K562 (cell line): ENCODE data around the gene SPNS1.

Experiments used
- FOS ChIP-seq: IDR thresholded peaks from 3 replicates; pipeline ENCODE4 v1.6.1; 2011; ENCODE audit not compliant: insufficient read length; ENCODE audit errors: extremely low read depth
- ZNF121 ChIP-seq: sonication (generic); formaldehyde crosslinking; conservative IDR thresholded peaks from 2 replicates; pipeline ENCODE4 v1.8.0; 2022; ENCODE audit warnings: missing genetic modification reagents
- ZNF253 ChIP-seq: fragments of 250-450 bp; sonication (Bioruptor Pico); conservative IDR thresholded peaks from 2 replicates; pipeline ENCODE4 v1.6.1; 2021; ENCODE audit warnings: mild to moderate bottlenecking
- ZNF707 ChIP-seq: fragments of 250-450 bp; sonication (Bioruptor Pico); conservative IDR thresholded peaks from 2 replicates; pipeline ENCODE4 v1.8.0; 2022; ENCODE audit warnings: inconsistent platforms, mild to moderate bottlenecking, moderate library complexity
- TF ChIP-seq, protein P1 (sequence below), 2 experiments: fragments of 450-650 bp; formaldehyde crosslinking in 1 of 2; IDR thresholded peaks; 2 replicates each; pipeline versions ENCODE4 v1.4.0 to v1.6.1; 2014 to 2020; ENCODE audit warnings: mild to moderate bottlenecking in 2 of 2, borderline replicate concordance in 1 of 2, low read depth in 1 of 2
- TF ChIP-seq, protein P2 (sequence below): sonication (generic); formaldehyde crosslinking; IDR thresholded peaks from 2 replicates; pipeline ENCODE4 v1.8.0; 2022; ENCODE audit warnings: missing genetic modification reagents, mild to moderate bottlenecking, borderline replicate concordance
- TF ChIP-seq, protein P3 (sequence below): fragments of 450-650 bp; formaldehyde crosslinking; IDR thresholded peaks from 2 replicates; pipeline ENCODE4 v1.4.0; 2020; ENCODE audit warnings: mild to moderate bottlenecking, mixed read lengths
- TF ChIP-seq, protein P4 (sequence below), 2 experiments: fragments of 200-800 bp in 1 of 2; sonication (Bioruptor generic) in 1 of 2; sonication (generic) in 1 of 2; formaldehyde crosslinking in 1 of 2; IDR thresholded peaks in 1 of 2; conservative IDR thresholded peaks in 1 of 2; 2 replicates each; pipeline versions ENCODE4 v1.5.0 to v1.6.1; 2016 to 2020; ENCODE audit warnings: missing compliant biosample characterization in 1 of 2, missing genetic modification characterization in 1 of 2, missing genetic modification reagents in 1 of 2

DNA sequence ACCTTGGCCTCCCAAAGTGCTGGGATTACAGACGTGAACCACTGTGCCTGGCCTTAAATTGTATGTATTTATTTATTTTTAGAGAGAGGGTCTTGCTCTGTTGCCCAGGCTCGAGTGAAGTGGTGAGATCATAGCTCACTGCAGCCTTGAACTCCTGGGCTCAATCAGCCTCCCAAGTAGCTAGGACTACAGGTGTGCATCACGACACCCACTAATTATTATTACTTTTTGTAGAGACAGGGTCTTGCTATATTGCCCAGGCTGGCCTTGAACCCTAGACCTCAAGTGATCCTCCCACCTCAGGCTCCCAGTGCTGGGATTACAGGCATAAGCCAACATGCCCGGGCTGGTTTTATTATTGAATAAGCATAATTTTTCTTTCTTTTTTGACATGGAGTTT is 27.9 kb upstream of the SPNS1 start:
- no peak for TF ChIP-seq ZNF253 (CRISPR knock-in tag)
- TF ChIP-seq, protein P1, sequence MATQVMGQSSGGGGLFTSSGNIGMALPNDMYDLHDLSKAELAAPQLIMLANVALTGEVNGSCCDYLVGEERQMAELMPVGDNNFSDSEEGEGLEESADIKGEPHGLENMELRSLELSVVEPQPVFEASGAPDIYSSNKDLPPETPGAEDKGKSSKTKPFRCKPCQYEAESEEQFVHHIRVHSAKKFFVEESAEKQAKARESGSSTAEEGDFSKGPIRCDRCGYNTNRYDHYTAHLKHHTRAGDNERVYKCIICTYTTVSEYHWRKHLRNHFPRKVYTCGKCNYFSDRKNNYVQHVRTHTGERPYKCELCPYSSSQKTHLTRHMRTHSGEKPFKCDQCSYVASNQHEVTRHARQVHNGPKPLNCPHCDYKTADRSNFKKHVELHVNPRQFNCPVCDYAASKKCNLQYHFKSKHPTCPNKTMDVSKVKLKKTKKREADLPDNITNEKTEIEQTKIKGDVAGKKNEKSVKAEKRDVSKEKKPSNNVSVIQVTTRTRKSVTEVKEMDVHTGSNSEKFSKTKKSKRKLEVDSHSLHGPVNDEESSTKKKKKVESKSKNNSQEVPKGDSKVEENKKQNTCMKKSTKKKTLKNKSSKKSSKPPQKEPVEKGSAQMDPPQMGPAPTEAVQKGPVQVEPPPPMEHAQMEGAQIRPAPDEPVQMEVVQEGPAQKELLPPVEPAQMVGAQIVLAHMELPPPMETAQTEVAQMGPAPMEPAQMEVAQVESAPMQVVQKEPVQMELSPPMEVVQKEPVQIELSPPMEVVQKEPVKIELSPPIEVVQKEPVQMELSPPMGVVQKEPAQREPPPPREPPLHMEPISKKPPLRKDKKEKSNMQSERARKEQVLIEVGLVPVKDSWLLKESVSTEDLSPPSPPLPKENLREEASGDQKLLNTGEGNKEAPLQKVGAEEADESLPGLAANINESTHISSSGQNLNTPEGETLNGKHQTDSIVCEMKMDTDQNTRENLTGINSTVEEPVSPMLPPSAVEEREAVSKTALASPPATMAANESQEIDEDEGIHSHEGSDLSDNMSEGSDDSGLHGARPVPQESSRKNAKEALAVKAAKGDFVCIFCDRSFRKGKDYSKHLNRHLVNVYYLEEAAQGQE (IDR thresholded peaks at IDR 0.05; ENCODE audit: borderline replicate concordance) = no peak
- TF ChIP-seq, protein P1 (CRISPR knock-in tag; IDR thresholded peaks at IDR 0.05; ENCODE audit: low read depth) = no peak
- TF ChIP-seq ZNF121 (CRISPR knock-in tag) = peak; percentile 99
- TF ChIP-seq FOS = no peak
- TF ChIP-seq, protein P2, sequence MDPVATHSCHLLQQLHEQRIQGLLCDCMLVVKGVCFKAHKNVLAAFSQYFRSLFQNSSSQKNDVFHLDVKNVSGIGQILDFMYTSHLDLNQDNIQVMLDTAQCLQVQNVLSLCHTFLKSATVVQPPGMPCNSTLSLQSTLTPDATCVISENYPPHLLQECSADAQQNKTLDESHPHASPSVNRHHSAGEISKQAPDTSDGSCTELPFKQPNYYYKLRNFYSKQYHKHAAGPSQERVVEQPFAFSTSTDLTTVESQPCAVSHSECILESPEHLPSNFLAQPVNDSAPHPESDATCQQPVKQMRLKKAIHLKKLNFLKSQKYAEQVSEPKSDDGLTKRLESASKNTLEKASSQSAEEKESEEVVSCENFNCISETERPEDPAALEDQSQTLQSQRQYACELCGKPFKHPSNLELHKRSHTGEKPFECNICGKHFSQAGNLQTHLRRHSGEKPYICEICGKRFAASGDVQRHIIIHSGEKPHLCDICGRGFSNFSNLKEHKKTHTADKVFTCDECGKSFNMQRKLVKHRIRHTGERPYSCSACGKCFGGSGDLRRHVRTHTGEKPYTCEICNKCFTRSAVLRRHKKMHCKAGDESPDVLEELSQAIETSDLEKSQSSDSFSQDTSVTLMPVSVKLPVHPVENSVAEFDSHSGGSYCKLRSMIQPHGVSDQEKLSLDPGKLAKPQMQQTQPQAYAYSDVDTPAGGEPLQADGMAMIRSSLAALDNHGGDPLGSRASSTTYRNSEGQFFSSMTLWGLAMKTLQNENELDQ (CRISPR knock-in tag) = no peak
- TF ChIP-seq, protein P3, sequence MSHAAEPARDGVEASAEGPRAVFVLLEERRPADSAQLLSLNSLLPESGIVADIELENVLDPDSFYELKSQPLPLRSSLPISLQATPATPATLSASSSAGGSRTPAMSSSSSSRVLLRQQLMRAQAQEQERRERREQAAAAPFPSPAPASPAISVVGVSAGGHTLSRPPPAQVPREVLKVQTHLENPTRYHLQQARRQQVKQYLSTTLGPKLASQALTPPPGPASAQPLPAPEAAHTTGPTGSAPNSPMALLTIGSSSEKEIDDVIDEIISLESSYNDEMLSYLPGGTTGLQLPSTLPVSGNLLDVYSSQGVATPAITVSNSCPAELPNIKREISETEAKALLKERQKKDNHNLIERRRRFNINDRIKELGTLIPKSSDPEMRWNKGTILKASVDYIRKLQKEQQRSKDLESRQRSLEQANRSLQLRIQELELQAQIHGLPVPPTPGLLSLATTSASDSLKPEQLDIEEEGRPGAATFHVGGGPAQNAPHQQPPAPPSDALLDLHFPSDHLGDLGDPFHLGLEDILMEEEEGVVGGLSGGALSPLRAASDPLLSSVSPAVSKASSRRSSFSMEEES (CRISPR knock-in tag) = no peak
- TF ChIP-seq ZNF707 (CRISPR knock-in tag) = no peak
- TF ChIP-seq, protein P4, sequence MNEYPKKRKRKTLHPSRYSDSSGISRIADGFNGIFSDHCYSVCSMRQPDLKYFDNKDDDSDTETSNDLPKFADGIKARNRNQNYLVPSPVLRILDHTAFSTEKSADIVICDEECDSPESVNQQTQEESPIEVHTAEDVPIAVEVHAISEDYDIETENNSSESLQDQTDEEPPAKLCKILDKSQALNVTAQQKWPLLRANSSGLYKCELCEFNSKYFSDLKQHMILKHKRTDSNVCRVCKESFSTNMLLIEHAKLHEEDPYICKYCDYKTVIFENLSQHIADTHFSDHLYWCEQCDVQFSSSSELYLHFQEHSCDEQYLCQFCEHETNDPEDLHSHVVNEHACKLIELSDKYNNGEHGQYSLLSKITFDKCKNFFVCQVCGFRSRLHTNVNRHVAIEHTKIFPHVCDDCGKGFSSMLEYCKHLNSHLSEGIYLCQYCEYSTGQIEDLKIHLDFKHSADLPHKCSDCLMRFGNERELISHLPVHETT (CRISPR knock-in tag; conservative IDR thresholded peaks at IDR 0.05 in 1 of 2, IDR thresholded peaks at IDR 0.05 in 1 of 2) = no peak
